ENCODE measurements around the gene PLLP.

Gene PLLP

GRCh38 chr16:57209780-57210179 is 74.7 kb downstream of the PLLP start:
- peaks cover 16% of the 10 kb centered on the region for H3K36me3 ChIP-seq (ENCODE audit: control insufficient read depth, insufficient read depth, low read length)
- H3K4me1 ChIP-seq (ENCODE audit: control insufficient read depth, insufficient read depth, low read length), result no peaks in the 10 kb centered on the region
- H3K27ac ChIP-seq (ENCODE audit: low read depth, low read length), result no peak overlapping the region
- no peaks in the 10 kb centered on the region for H3K27me3 ChIP-seq (ENCODE audit: control insufficient read depth, insufficient read depth, low read length)
- H3K4me3 ChIP-seq (ENCODE audit: low read length), result no peak overlapping the region
- H3K9ac ChIP-seq (ENCODE audit: low read length), result no peak overlapping the region

GRCh38 chr16:57208926-57209325 is 75.5 kb downstream of the PLLP start:
- no peak overlapping the region for H3K9ac ChIP-seq (ENCODE audit: low read length)
- no peaks in the 10 kb centered on the region for H3K27me3 ChIP-seq (ENCODE audit: control insufficient read depth, insufficient read depth, low read length)
- no peaks in the 10 kb centered on the region for H3K4me1 ChIP-seq (ENCODE audit: control insufficient read depth, insufficient read depth, low read length)
- no peak overlapping the region for H3K4me3 ChIP-seq (ENCODE audit: low read length)
- H3K27ac ChIP-seq (ENCODE audit: low read depth, low read length), result no peak overlapping the region
- peaks cover 20% of the 10 kb centered on the region for H3K36me3 ChIP-seq (ENCODE audit: control insufficient read depth, insufficient read depth, low read length)

Data from rectal smooth muscle tissue (tissue), 1 donor.